Thyroid gland (tissue), 4 donors: ENCODE data around the gene DVL2. TPM values are rescaled to one million over a fixed set of nuclear protein-coding genes. Genes with fewer than 3 reads are reported as not detected.
A peak's percentile ranks its signal among the peaks of the same experiment; 100 is the strongest.

Source experiments
- DNase-seq, 2 donors: peaks; one replicate each; pipeline ENCODE4 v3.0.0-alpha.2; 2019
- H3K27ac ChIP-seq, 3 donors: fragments of 200-600 bp; sonication (generic); 1 replicate in 2 of 3; 2 replicates in 1 of 3; pipeline ENCODE4 v1.5.1; 2016 to 2019; ENCODE audit warnings: mild to moderate bottlenecking in 1 of 3, moderate library complexity in 1 of 3
- H3K27me3 ChIP-seq: fragments of 200-600 bp; sonication (generic); one replicate; pipeline ENCODE4 v1.5.1; 2019
- H3K36me3 ChIP-seq, 2 donors: fragments of 200-600 bp; sonication (generic); one replicate each; pipeline ENCODE4 v1.5.1; 2016 to 2019
- H3K4me1 ChIP-seq, 2 donors: fragments of 200-600 bp; sonication (generic); one replicate each; pipeline ENCODE4 v1.5.1; 2017 to 2019
- H3K4me3 ChIP-seq, 3 donors: fragments of 200-600 bp; sonication (generic); replicated peaks in 1 of 3; 1 replicate in 2 of 3; 2 replicates in 1 of 3; pipeline ENCODE4 v1.5.1; 2016; ENCODE audit warnings: mild to moderate bottlenecking in 1 of 3
- H3K9me3 ChIP-seq: fragments of 200-600 bp; sonication (generic); one replicate; pipeline ENCODE4 v1.5.1; 2017
- CTCF ChIP-seq, 6 experiments: fragments of 200-600 bp in 3 of 6; fragments of 450-650 bp in 3 of 6; sonication (generic) in 3 of 6; IDR thresholded peaks; one replicate each; pipeline ENCODE4 v1.5.1; 2016 to 2019; ENCODE audit warnings: antibody characterized with exemption in 6 of 6, mild to moderate bottlenecking in 2 of 6, inconsistent platforms in 1 of 6, moderate library complexity in 1 of 6
- POLR2A ChIP-seq, 2 donors: fragments of 450-650 bp; IDR thresholded peaks; one replicate each; pipeline ENCODE4 v1.6.1; 2017; ENCODE audit warnings: antibody characterized with exemption in 2 of 2, mild to moderate bottlenecking in 2 of 2, moderate library complexity in 1 of 2
- WGBS, 2 donors: methylation state at CpG; one replicate each; pipeline ENCODE4 v1.1.5; 2017; 5-methylcytosine and 5-hydroxymethylcytosine counted together
- intact Hi-C: fragments of 100-400 bp; cut with DNase I; formaldehyde crosslinking; loops from one replicate; pipeline ENCODE4 v1.15.1; 2023
- total RNA-seq, 4 donors: library from RNA; depleted of rRNA; stranded (reverse); fragments of >200 nt; gene quantifications; one replicate each; pipeline ENCODE4 v1.2.3, GENCODE V29; 2016

Gene DVL2
- total RNA-seq, 4 donors from 2014 or later, result 45.3 to 68.6 (median 49.0) TPM

DNA sequence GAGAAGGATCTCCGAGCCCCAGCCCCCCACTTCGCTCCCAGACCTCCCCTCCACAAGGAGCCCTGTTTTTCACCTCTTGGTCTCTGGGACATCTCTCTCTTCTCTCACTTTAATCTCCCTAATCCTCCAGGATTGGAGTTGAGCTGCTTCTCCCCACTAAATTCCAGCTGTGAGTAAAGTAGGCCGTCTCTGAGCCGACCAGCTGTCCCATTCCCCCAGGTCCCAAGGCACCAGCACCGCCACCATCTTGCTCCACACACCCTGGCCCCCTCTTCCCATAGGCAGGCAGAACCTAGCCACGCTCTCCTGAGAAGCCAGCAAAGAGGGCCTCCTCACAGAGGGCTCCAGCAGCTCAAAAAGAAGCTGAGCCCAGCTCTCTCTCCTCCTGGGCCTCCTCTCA lies 15.6 kb downstream of the DVL2 start:
- DNase-seq, result no peak
- TF ChIP-seq CTCF (IDR thresholded peaks at IDR 0.05) (no peak), POLR2A (IDR thresholded peaks at IDR 0.05) (no peak)
- H3K27ac ChIP-seq, result peak overlapping the region in 2 of 3 donors; percentile 97 to 98
- no peaks in the 10 kb centered on the region for H3K27me3 ChIP-seq
- H3K4me1 ChIP-seq, result peaks cover 35 to 69% of the 10 kb centered on the region in 2 donors
- no peaks in the 10 kb centered on the region for H3K9me3 ChIP-seq
- peaks cover 21 to 27% of the 10 kb centered on the region in 2 donors for H3K36me3 ChIP-seq
- no peak overlapping the region for H3K4me3 ChIP-seq
- intact Hi-C loops, result no loop called here
- 61 to 71% methylated on average over 6 of the region's 6 CpGs for WGBS, 2 donors

GRCh38 chr17:7218166-7218565 lies 16.2 kb downstream of the DVL2 start:
- TF ChIP-seq POLR2A (IDR thresholded peaks at IDR 0.05) (no peak), CTCF (IDR thresholded peaks at IDR 0.05) (no peak)
- DNase-seq, result no peak
- peaks cover 15 to 22% of the 10 kb centered on the region in 2 donors for H3K36me3 ChIP-seq
- H3K27ac ChIP-seq, result peak overlapping the region in 1 of 3 donors; percentile 83
- H3K4me3 ChIP-seq, result no peak overlapping the region
- peaks cover 37 to 72% of the 10 kb centered on the region in 2 donors for H3K4me1 ChIP-seq
- H3K27me3 ChIP-seq, result no peaks in the 10 kb centered on the region
- WGBS, 2 donors, result 59 to 69% methylated on average over 4 to 6 of the region's 6 CpGs
- intact Hi-C loops, result no loop called here
- no peaks in the 10 kb centered on the region for H3K9me3 ChIP-seq

GRCh38 chr17:7217113-7217987 lies 17.0 kb downstream of the DVL2 start:
- Histone ChIP-seq H3K4me3 (peak overlapping the region in 1 of 3 donors; percentile 41), H3K9me3 (no peaks in the 10 kb centered on the region), H3K27ac (peak overlapping the region; percentile 55 to 83 (median 75)), H3K4me1 (peaks cover 37 to 72% of the 10 kb centered on the region in 2 donors), H3K27me3 (no peaks in the 10 kb centered on the region), H3K36me3 (peaks cover 7 to 14% of the 10 kb centered on the region in 2 donors)
- intact Hi-C loops, result no loop called here
- DNase-seq, result peak; percentile 40 to 56
- WGBS, 2 donors, result 1 to 3% methylated on average over 21 to 23 of the region's 32 CpGs
- TF ChIP-seq POLR2A (IDR thresholded peaks at IDR 0.05) (no peak), CTCF (IDR thresholded peaks at IDR 0.05) (no peak)

- peak overlapping the region in 1 of 3 donors; percentile 41 for H3K4me3 ChIP-seq
- DNase-seq, result no peak
- peaks cover 35 to 69% of the 10 kb centered on the region in 2 donors for H3K4me1 ChIP-seq
- peak overlapping the region in 2 of 3 donors; percentile 75 to 83 for H3K27ac ChIP-seq
- 35 to 38% methylated on average over 7 of the region's 7 CpGs for WGBS, 2 donors
- intact Hi-C loops, result no loop called here
- TF ChIP-seq POLR2A (IDR thresholded peaks at IDR 0.05) (no peak), CTCF (IDR thresholded peaks at IDR 0.05) (no peak)
- H3K36me3 ChIP-seq, result peaks cover 0 to 7% of the 10 kb centered on the region in 2 donors
- no peaks in the 10 kb centered on the region for H3K9me3 ChIP-seq
- H3K27me3 ChIP-seq, result no peaks in the 10 kb centered on the region
Measured at GRCh38 chr17:7216242-7217112, 17.8 kb downstream of the DVL2 start.
